NCI-H524 treated with DMSO at 0.1 percent for 48 hours (cell line): ENCODE data around the gene CLK4.

Experiments
- DNase-seq: peaks from one replicate; lab custom pipeline; 2025; lab: John Stamatoyannopoulos, UW

The CLK4 gene

GRCh38 chr5:178637356-178638074 is 10.7 kb upstream of the CLK4 start:
- DNase-seq: no peak

GRCh38 chr5:178632285-178632684 is 5.4 kb upstream of the CLK4 start:
- DNase-seq: no peak

GRCh38 chr5:178630951-178631350 is 4.1 kb upstream of the CLK4 start:
- no peak for DNase-seq

- no peak for DNase-seq
Measured at GRCh38 chr5:178630475-178630930, 3.7 kb upstream of the CLK4 start.

- no peak for DNase-seq
Measured at GRCh38 chr5:178627259-178627598, 379 bp upstream of the CLK4 start.

GRCh38 chr5:178625679-178626483 is 969 bp downstream of the CLK4 start:
- DNase-seq: no peak

- no peak for DNase-seq
Measured at GRCh38 chr5:178624631-178625546, 2.0 kb downstream of the CLK4 start.

GRCh38 chr5:178622679-178623247 is 4.1 kb downstream of the CLK4 start:
- no peak for DNase-seq

- DNase-seq: no peak
Measured at GRCh38 chr5:178619390-178619789, 7.5 kb downstream of the CLK4 start.

GRCh38 chr5:178612299-178612698 is 14.6 kb downstream of the CLK4 start:
- DNase-seq: no peak

- DNase-seq: no peak
Measured at GRCh38 chr5:178606269-178606668, 20.6 kb downstream of the CLK4 start.

- DNase-seq: no peak
Measured at GRCh38 chr5:178605788-178606187, 21.1 kb downstream of the CLK4 start.

GRCh38 chr5:178602752-178603151 is 24.1 kb downstream of the CLK4 start:
- no peak for DNase-seq

GRCh38 chr5:178595750-178596149 is 31.1 kb downstream of the CLK4 start:
- DNase-seq: no peak

GRCh38 chr5:178595150-178595549 is 31.7 kb downstream of the CLK4 start:
- DNase-seq: no peak

GRCh38 chr5:178590924-178591423 is 35.9 kb downstream of the CLK4 start:
- DNase-seq: no peak

GRCh38 chr5:178590141-178590923 is 36.5 kb downstream of the CLK4 start, which contains the start of gene COL23A1:
Gene COL23A1, minus strand, starts transcription at chr5:178590393.
- DNase-seq: no peak

GRCh38 chr5:178589180-178590140 is 37.4 kb downstream of the CLK4 start:
- no peak for DNase-seq

GRCh38 chr5:178588769-178589168 is 38.1 kb downstream of the CLK4 start:
- no peak for DNase-seq
